HEK293T (cell line): ENCODE data around the gene PALLD.

Experiments used
- CTCF ChIA-PET: fragments of 350-600 bp; formaldehyde crosslinking; extraction: SDS; loops from one replicate; lab custom pipeline; 2021; ENCODE audit warnings: antibody characterized with exemption, inconsistent platforms; lab: Yijun Ruan, JAX
- POLR2A ChIA-PET: fragments of 350-600 bp; formaldehyde crosslinking; extraction: SDS; loops from one replicate; lab custom pipeline; 2020; ENCODE audit warnings: antibody characterized with exemption, inconsistent platforms; lab: Yijun Ruan, JAX
- DNase-seq: peaks from one replicate; pipeline ENCODE4 v3.0.0; 2012; ENCODE audit warnings: mixed read lengths; ENCODE audit errors: extremely low spot score
- ARNT ChIP-seq: fragments of 450-650 bp; IDR thresholded peaks from 2 replicates; pipeline ENCODE4 v1.6.1; 2017; ENCODE audit warnings: mild to moderate bottlenecking
- BHLHE40 ChIP-seq: fragments of 450-650 bp; IDR thresholded peaks from 2 replicates; pipeline ENCODE4 v1.6.1; 2016; ENCODE audit warnings: mild to moderate bottlenecking, moderate library complexity, borderline replicate concordance
- CTBP1 ChIP-seq: fragments of 450-650 bp; IDR thresholded peaks from 2 replicates; pipeline ENCODE4 v1.6.1; 2016; ENCODE audit warnings: borderline replicate concordance
- ELF4 ChIP-seq: fragments of 450-650 bp; IDR thresholded peaks from 2 replicates; pipeline ENCODE4 v1.6.1; 2017; ENCODE audit warnings: antibody characterized with exemption
- FOXA1 ChIP-seq: fragments of 450-650 bp; IDR thresholded peaks from 2 replicates; pipeline ENCODE4 v1.6.1; 2016; ENCODE audit warnings: mild to moderate bottlenecking
- FOXK2 ChIP-seq: fragments of 450-650 bp; IDR thresholded peaks from 2 replicates; pipeline ENCODE4 v1.6.1; 2016; ENCODE audit warnings: mild to moderate bottlenecking
- FOXM1 ChIP-seq: fragments of 450-650 bp; IDR thresholded peaks from 2 replicates; pipeline ENCODE4 v1.6.1; 2017; ENCODE audit warnings: mild to moderate bottlenecking, borderline replicate concordance
- HDGF ChIP-seq: fragments of 450-650 bp; IDR thresholded peaks from 2 replicates; pipeline ENCODE4 v1.6.1; 2017; ENCODE audit warnings: antibody characterized with exemption, borderline replicate concordance
- L3MBTL2 ChIP-seq: fragments of 450-650 bp; conservative IDR thresholded peaks from 2 replicates; pipeline ENCODE4 v1.6.1; 2016; ENCODE audit warnings: mild to moderate bottlenecking
- LEF1 ChIP-seq: fragments of 450-650 bp; IDR thresholded peaks from 2 replicates; pipeline ENCODE4 v1.6.1; 2017; ENCODE audit warnings: mild to moderate bottlenecking, borderline replicate concordance
- NFRKB ChIP-seq: fragments of 450-650 bp; IDR thresholded peaks from 2 replicates; pipeline ENCODE4 v1.6.1; 2016; ENCODE audit warnings: mild to moderate bottlenecking, moderate library complexity
- SP1 ChIP-seq: fragments of 450-650 bp; IDR thresholded peaks from 2 replicates; pipeline ENCODE4 v1.6.1; 2017
- SUZ12 ChIP-seq: fragments of 450-650 bp; IDR thresholded peaks from 2 replicates; pipeline ENCODE4 v1.6.1; 2016; ENCODE audit warnings: mild to moderate bottlenecking
- TARDBP ChIP-seq: fragments of 450-650 bp; IDR thresholded peaks from 2 replicates; pipeline ENCODE4 v1.6.1; 2016
- ZNF384 ChIP-seq: fragments of 450-650 bp; IDR thresholded peaks from 2 replicates; pipeline ENCODE4 v1.6.1; 2016
- TF ChIP-seq, protein P1 (sequence below): fragments of 450-650 bp; IDR thresholded peaks from 2 replicates; pipeline ENCODE4 v1.6.1; 2016

Gene PALLD

GRCh38 chr4:168731006-168731636 lies 234.3 kb downstream of the PALLD start:
- CTCF ChIA-PET, result interaction anchor here (0.7 to 1.0 kb wide), 2 partner anchors 21 to 161 kb away, joined by 3 read pairs; no protein-coding TSS in a partner anchor
- POLR2A ChIA-PET, result no interaction called here

GRCh38 chr4:168731706-168732414 lies 235.0 kb downstream of the PALLD start:
- DNase-seq, result no peak
- no peak for TF ChIP-seq BHLHE40
- no peak for TF ChIP-seq ARNT
- TF ChIP-seq FOXM1, result no peak
- CTCF ChIA-PET, result interaction anchor here (1.0 kb wide), 1 partner anchor 22 kb away, joined by 3 read pairs; no protein-coding TSS in a partner anchor
- POLR2A ChIA-PET, result no interaction called here

More at GRCh38 chr4:168731006-168731636, 234.3 kb downstream of the PALLD start:
- no peak for TF ChIP-seq FOXA1
- TF ChIP-seq NFRKB, result no peak
- TF ChIP-seq FOXM1, result no peak
- TF ChIP-seq LEF1, result no peak
- DNase-seq, result no peak

GRCh38 chr4:168732714-168733113 lies 235.9 kb downstream of the PALLD start:
- DNase-seq, result no peak
- TF ChIP-seq TARDBP (no peak), NFRKB (no peak), SP1 (no peak)
- TF ChIP-seq, protein P1, sequence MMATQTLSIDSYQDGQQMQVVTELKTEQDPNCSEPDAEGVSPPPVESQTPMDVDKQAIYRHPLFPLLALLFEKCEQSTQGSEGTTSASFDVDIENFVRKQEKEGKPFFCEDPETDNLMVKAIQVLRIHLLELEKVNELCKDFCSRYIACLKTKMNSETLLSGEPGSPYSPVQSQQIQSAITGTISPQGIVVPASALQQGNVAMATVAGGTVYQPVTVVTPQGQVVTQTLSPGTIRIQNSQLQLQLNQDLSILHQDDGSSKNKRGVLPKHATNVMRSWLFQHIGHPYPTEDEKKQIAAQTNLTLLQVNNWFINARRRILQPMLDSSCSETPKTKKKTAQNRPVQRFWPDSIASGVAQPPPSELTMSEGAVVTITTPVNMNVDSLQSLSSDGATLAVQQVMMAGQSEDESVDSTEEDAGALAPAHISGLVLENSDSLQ, result no peak
- ChIA-PET POLR2A (no interaction called here), CTCF (no interaction called here)

DNA sequence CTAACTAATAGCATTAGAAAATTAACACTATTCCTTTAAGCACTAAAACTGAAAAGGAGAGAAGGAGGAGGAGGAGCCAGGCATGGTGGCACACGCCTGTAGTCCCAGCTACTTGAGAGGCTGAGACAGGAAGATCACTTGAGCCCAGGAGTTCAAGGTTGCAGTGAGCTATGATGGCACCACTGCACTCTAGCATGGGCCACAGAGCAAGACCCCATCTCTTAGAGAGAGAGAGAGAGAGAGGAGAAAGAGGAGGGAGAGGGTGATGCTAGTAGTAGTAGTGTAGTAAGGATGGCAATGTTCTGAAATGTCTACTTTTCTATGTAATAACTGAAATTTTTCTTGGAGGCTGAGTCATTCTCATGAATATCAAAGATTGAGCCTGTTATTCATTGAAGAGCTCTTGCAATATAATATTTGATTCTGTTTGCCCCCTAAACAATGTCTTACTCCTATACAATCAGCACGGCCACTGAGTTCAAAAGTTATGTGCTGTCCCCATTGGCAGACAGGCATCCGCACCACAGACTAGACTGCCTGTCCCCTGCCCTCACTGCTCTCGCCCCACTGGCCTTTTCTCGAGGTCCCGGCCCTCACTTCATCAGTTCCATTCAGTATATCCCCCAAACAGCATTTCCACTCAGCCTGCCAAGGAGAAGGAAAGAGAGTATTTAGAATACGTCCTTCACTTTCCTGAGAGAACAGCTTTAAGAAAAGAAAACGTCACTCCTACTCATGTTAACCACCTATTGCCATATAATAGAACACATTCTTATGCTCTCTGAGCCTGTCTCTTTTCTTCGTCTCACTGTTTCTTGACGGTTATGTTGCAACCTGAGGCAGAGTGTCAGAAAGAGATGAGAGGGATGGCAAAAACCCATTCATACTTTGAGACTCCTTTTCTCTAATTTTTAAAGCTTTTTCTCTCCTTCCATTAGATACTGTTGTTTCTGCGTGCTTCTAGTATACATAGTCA lies 238.1 kb downstream of the PALLD start:
- TF ChIP-seq HDGF (no peak), FOXK2 (no peak), ELF4 (no peak), FOXA1 (no peak), NFRKB (no peak), ARNT (no peak), FOXM1 (no peak), CTBP1 (no peak), ZNF384 (no peak), L3MBTL2 (no peak), BHLHE40 (no peak), TARDBP (no peak), SUZ12 (no peak), SP1 (no peak), LEF1 (no peak)
- TF ChIP-seq, protein P1, result no peak
- DNase-seq, result no peak
- POLR2A ChIA-PET, result interaction anchor here (0.8 kb wide), 1 partner anchor 535 kb away, joined by 3 read pairs; no protein-coding TSS in a partner anchor
- CTCF ChIA-PET, result interaction anchor here (0.8 to 1.2 kb wide), 2 partner anchors 24 to 52 kb away, joined by 4 read pairs; no protein-coding TSS in a partner anchor

- ChIA-PET POLR2A (no interaction called here), CTCF (interaction anchor here (1.2 kb wide), 1 partner anchor 53 kb away, joined by 4 read pairs; no protein-coding TSS in a partner anchor)
- DNase-seq, result no peak
- TF ChIP-seq, protein P1, result no peak
- TF ChIP-seq SP1 (no peak), ZNF384 (no peak), BHLHE40 (no peak), SUZ12 (no peak), ARNT (no peak), LEF1 (no peak), HDGF (no peak), ELF4 (no peak), FOXK2 (no peak), CTBP1 (no peak)
These were observed 238.9 kb downstream of the PALLD start for GRCh38 chr4:168735735-168736134.
